A549 (cell line): Measurements from ENCODE around the gene GGA2. TPM values are rescaled to one million over a fixed set of nuclear protein-coding genes. Genes with fewer than 3 reads are reported as not detected.

Experiments used
- ATAC-seq, 2 experiments: fragments of 200-7000 bp in 1 of 2; fragments of >200 bp in 1 of 2; cut with Nextera tagmentation in 1 of 2; cut with Tn5 transposase in 1 of 2; 3 replicates each; pipeline versions ENCODE4 v1.8.0 to v1.9.1; 2018 to 2020; ENCODE audit warnings: mild to moderate bottlenecking in 1 of 2, moderate library complexity in 1 of 2
- CTCF ChIA-PET: fragments of 300-600 bp; sonication (Branson Sonifier 250); formaldehyde crosslinking; extraction: SDS; loops from one replicate; lab custom pipeline; 2021; ENCODE audit warnings: antibody characterized with exemption, inconsistent platforms; lab: Yijun Ruan, JAX
- POLR2A ChIA-PET: fragments of 350-600 bp; formaldehyde crosslinking; extraction: SDS; loops from one replicate; lab custom pipeline; 2021; ENCODE audit warnings: antibody characterized with exemption, inconsistent platforms; lab: Yijun Ruan, JAX
- DNase-seq, 2 experiments: peaks; one replicate each; pipeline versions ENCODE4 v3.0.0 to v3.0.0-alpha.2; 2011 to 2016; ENCODE audit warnings: low read depth in 1 of 2, low spot score in 1 of 2
- FAIRE-seq: peaks from 2 replicates; lab custom pipeline; 2011; peaks lifted over from hg19 to GRCh38; lab: Jason Lieb, UNC
- H3K27ac ChIP-seq, 2 experiments: fragments of >200 bp; sonication (Bioruptor Twin); formaldehyde crosslinking; 3 replicates each; pipeline ENCODE4 v1.5.1; 2016 to 2017
- H3K4me1 ChIP-seq: fragments of >200 bp; sonication (Bioruptor Twin); formaldehyde crosslinking; 3 replicates; pipeline ENCODE4 v1.6.1; 2016
- H3K4me2 ChIP-seq: fragments of >200 bp; sonication (Bioruptor Twin); formaldehyde crosslinking; 3 replicates; pipeline ENCODE4 v1.6.1; 2016
- H3K4me3 ChIP-seq: fragments of >200 bp; sonication (Bioruptor Twin); formaldehyde crosslinking; 3 replicates; pipeline ENCODE4 v1.5.1; 2016
- H3K9me3 ChIP-seq: fragments of >200 bp; sonication (Bioruptor Twin); formaldehyde crosslinking; 3 replicates; pipeline ENCODE4 v1.6.1; 2016
- BHLHE40 ChIP-seq: IDR thresholded peaks from 2 replicates; pipeline ENCODE4 v1.6.1; 2012; ENCODE audit warnings: low read depth, low read length, inconsistent platforms
- CBX8 ChIP-seq: fragments of 200-600 bp; sonication (generic); IDR thresholded peaks from 2 replicates; pipeline ENCODE4 v1.6.1; 2016
- CEBPB ChIP-seq, 2 experiments: fragments of >200 bp in 1 of 2; sonication (Bioruptor Twin) in 1 of 2; formaldehyde crosslinking in 1 of 2; IDR thresholded peaks; 2 replicates each; pipeline ENCODE4 v1.6.1; 2012 to 2016
- EHMT2 ChIP-seq: fragments of 200-600 bp; sonication (generic); IDR thresholded peaks from 2 replicates; pipeline ENCODE4 v1.6.1; 2016; ENCODE audit warnings: antibody characterized with exemption, low read depth, mild to moderate bottlenecking, moderate library complexity
- EP300 ChIP-seq, 2 experiments: fragments of >200 bp; sonication (Bioruptor Twin); formaldehyde crosslinking; IDR thresholded peaks; 2 replicates in 1 of 2; 3 replicates in 1 of 2; pipeline ENCODE4 v1.6.1; 2016 to 2017
- FOXS1 ChIP-seq: fragments of 250-450 bp; sonication (Bioruptor Pico); IDR thresholded peaks from 2 replicates; pipeline ENCODE4 v1.5.0; 2020; ENCODE audit warnings: mild to moderate bottlenecking, moderate library complexity
- HDAC2 ChIP-seq: fragments of 200-600 bp; sonication (generic); IDR thresholded peaks from 2 replicates; pipeline ENCODE4 v1.6.1; 2016
- HEYL ChIP-seq: fragments of 250-450 bp; sonication (Bioruptor Pico); IDR thresholded peaks from 2 replicates; pipeline ENCODE4 v1.8.0; 2021; ENCODE audit warnings: mild to moderate bottlenecking, moderate library complexity
- HMGXB4 ChIP-seq: fragments of 250-450 bp; sonication (Bioruptor Pico); IDR thresholded peaks from 2 replicates; pipeline ENCODE4 v1.5.0; 2021; ENCODE audit warnings: mild to moderate bottlenecking, moderate library complexity, borderline replicate concordance
- HOXA7 ChIP-seq: fragments of 250-450 bp; sonication (Bioruptor Pico); IDR thresholded peaks from 2 replicates; pipeline ENCODE4 v1.5.0; 2020; ENCODE audit warnings: mild to moderate bottlenecking, moderate library complexity
- HOXB5 ChIP-seq: fragments of 250-450 bp; sonication (Bioruptor Pico); IDR thresholded peaks from 2 replicates; pipeline ENCODE4 v1.5.0; 2020; ENCODE audit warnings: mild to moderate bottlenecking, moderate library complexity
- KDM5A ChIP-seq: fragments of 200-600 bp; sonication (generic); IDR thresholded peaks from 2 replicates; pipeline ENCODE4 v1.6.1; 2016; ENCODE audit warnings: antibody characterized with exemption, mild to moderate bottlenecking
- NFE2L2 ChIP-seq: fragments of 150-350 bp; conservative IDR thresholded peaks from 2 replicates; pipeline ENCODE4 v1.6.1; 2014; ENCODE audit warnings: low read length
- NPAS2 ChIP-seq: fragments of 250-450 bp; sonication (Bioruptor Pico); IDR thresholded peaks from 2 replicates; pipeline ENCODE4 v1.8.0; 2022; ENCODE audit warnings: mild to moderate bottlenecking, moderate library complexity, borderline replicate concordance
- PHF8 ChIP-seq: fragments of 200-600 bp; sonication (generic); IDR thresholded peaks from 2 replicates; pipeline ENCODE4 v1.6.1; 2016; ENCODE audit warnings: low read depth, mild to moderate bottlenecking, antibody characterized with exemption, moderate library complexity, borderline replicate concordance
- POLR2A ChIP-seq: IDR thresholded peaks from 2 replicates; pipeline ENCODE4 v1.6.1; 2012; ENCODE audit warnings: mild to moderate bottlenecking, low read length
- RARB ChIP-seq: fragments of 250-450 bp; sonication (Bioruptor Pico); IDR thresholded peaks from 2 replicates; pipeline ENCODE4 v1.8.0; 2021; ENCODE audit warnings: mild to moderate bottlenecking, moderate library complexity
- REST ChIP-seq: fragments of 200-600 bp; sonication (generic); IDR thresholded peaks from 2 replicates; pipeline ENCODE4 v1.6.1; 2016; ENCODE audit warnings: antibody characterized with exemption, mild to moderate bottlenecking, moderate library complexity
- ZC3H11A ChIP-seq: fragments of 450-650 bp; IDR thresholded peaks from 2 replicates; pipeline ENCODE4 v1.6.1; 2014; ENCODE audit warnings: antibody characterized with exemption, mild to moderate bottlenecking
- WGBS: methylation state at CpG from one replicate; pipeline ENCODE4 v1.1.6; 2017; ENCODE audit errors: missing lambda C conversion rate; 5-methylcytosine and 5-hydroxymethylcytosine counted together
- polyA plus RNA-seq, 4 experiments: library from polyadenylated mRNA; depleted of rRNA in 3 of 4; stranded (reverse); fragments of >200 nt; fragmentation: RNase III in 1 of 4; extraction: RNeasy Plus Mini Kit Qiagen cat#74134 plus additional on column Dnase treatment in 1 of 4; gene quantifications; 2 replicates in 3 of 4; 3 replicates in 1 of 4; pipeline ENCODE4 v1.2.3, GENCODE V29; 2011 to 2017
- TF ChIP-seq, protein P1 (sequence below): IDR thresholded peaks from 2 replicates; pipeline ENCODE4 v1.6.1; 2012
- TF ChIP-seq, protein P2 (sequence below): fragments of >200 bp; sonication (Bioruptor Twin); formaldehyde crosslinking; IDR thresholded peaks from 3 replicates; pipeline ENCODE4 v1.6.1; 2016

GGA2 gene
- polyA plus RNA-seq, 2 of the 4 experiments (the other 2 are of a cell fraction): 33.1 to 57.9 TPM

DNA sequence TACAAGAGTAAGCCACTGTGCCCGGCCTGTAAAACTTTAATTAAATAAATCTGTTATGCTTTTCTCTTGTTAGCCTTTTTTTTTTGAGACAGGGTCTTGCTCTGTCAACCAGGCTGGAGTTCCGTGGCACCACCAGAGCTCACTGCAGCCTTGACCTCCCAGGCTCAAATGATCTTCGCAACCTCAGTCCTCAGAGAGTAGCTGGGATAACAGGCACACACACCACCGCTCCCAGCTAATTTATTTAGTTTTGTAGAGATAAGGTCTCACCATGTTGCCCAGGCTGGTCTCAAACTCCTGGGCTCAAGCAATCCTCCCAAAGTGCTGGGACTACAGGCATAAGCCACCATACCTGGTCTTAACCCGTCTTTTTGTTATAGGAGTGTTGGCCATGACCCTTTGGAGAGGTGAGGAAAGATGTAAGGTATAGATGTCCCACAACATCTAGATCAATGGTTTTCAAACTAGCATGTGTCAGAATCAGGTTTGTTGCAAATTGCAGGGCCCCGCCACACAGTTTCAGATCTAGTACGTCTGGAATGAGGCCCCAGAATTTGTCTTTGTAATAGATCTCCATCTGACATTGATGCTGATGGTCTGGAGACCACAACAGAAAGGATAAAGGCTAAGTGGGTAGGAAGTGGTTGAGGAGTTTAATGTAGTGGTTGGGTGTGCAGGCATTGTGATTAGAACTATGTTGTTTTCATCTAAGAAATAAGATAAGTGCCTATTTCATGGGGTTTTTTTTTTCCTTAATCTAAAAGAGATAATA is 4.3 kb upstream of the GGA2 start:
- no peak overlapping the region for H3K4me3 ChIP-seq
- no peaks in the 10 kb centered on the region for H3K4me1 ChIP-seq
- 91% methylated on average over 7 of the region's 7 CpGs for WGBS
- ChIA-PET POLR2A (no interaction called here), CTCF (interaction anchor here (0.6 to 0.7 kb wide), 2 partner anchors 15 to 73 kb away, joined by 3 read pairs; no protein-coding TSS in a partner anchor)
- ATAC-seq: no peak
- TF ChIP-seq FOXS1 (CRISPR knock-in tag): no peak
- no peak for TF ChIP-seq NPAS2
- no peak for TF ChIP-seq CBX8
- TF ChIP-seq, protein P1, sequence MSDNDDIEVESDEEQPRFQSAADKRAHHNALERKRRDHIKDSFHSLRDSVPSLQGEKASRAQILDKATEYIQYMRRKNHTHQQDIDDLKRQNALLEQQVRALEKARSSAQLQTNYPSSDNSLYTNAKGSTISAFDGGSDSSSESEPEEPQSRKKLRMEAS: no peak
- TF ChIP-seq REST: no peak
- TF ChIP-seq EHMT2: no peak
- TF ChIP-seq HOXB5: no peak
- TF ChIP-seq HDAC2: no peak
- TF ChIP-seq RARB: no peak
- no peak for TF ChIP-seq CEBPB (IDR thresholded peaks at IDR 0.05)
- H3K27ac ChIP-seq: no peak overlapping the region
- H3K9me3 ChIP-seq: no peaks in the 10 kb centered on the region
- FAIRE-seq: no peak
- DNase-seq: no peak
- H3K4me2 ChIP-seq: no peak overlapping the region

DNA sequence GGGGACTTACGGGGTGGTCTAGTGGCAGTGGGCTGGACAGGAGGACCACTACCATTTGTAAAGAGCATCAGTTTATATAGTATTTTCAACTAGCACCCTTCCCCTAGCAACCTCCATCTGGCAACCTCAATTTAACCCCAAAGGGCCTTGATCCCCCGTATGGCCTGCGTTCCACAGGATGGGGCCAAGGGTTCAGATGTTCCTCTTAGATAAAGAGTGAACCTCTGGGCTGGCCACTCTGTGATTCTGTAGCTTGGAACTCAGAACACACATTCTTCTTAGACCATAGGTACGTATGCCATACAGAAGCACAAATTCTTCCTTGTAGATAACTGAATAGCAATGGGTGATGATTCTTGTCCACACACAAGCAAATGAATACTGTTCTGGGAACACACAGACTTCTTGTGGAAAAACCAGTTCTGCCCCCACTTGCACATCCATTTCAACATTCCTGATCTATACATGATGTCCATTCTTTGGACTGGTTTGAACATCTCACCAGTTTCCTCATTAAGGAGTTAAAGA is 1.9 kb upstream of the GGA2 start:
- CTCF ChIA-PET: interaction anchor here (0.6 to 0.7 kb wide), 2 partner anchors 10 to 383 kb away, joined by 3 read pairs; no protein-coding TSS in a partner anchor
- WGBS: 90% methylated on average over 4 of the region's 4 CpGs
- no peak for FAIRE-seq

More for the DNA sequence above, 1.9 kb upstream of the GGA2 start:
- no peak for ATAC-seq
- POLR2A ChIA-PET: no interaction called here
- H3K4me1 ChIP-seq: peaks cover 6% of the 10 kb centered on the region
- H3K9me3 ChIP-seq: no peaks in the 10 kb centered on the region
- no peak overlapping the region for H3K4me3 ChIP-seq
- no peak for DNase-seq
- H3K4me2 ChIP-seq: no peak overlapping the region
- H3K27ac ChIP-seq: no peak overlapping the region
- TF ChIP-seq POLR2A (no peak), BHLHE40 (no peak), EP300 (IDR thresholded peaks at IDR 0.05) (no peak), HDAC2 (no peak), PHF8 (no peak), ZC3H11A (no peak), CBX8 (no peak), HOXA7 (CRISPR knock-in tag) (no peak), RARB (no peak), HEYL (CRISPR knock-in tag) (no peak), NFE2L2 (no peak), REST (no peak), HMGXB4 (CRISPR knock-in tag) (no peak), EHMT2 (no peak), KDM5A (no peak)
- TF ChIP-seq, protein P2, sequence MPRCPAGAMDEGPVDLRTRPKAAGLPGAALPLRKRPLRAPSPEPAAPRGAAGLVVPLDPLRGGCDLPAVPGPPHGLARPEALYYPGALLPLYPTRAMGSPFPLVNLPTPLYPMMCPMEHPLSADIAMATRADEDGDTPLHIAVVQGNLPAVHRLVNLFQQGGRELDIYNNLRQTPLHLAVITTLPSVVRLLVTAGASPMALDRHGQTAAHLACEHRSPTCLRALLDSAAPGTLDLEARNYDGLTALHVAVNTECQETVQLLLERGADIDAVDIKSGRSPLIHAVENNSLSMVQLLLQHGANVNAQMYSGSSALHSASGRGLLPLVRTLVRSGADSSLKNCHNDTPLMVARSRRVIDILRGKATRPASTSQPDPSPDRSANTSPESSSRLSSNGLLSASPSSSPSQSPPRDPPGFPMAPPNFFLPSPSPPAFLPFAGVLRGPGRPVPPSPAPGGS: no peak
- TF ChIP-seq, protein P1: no peak
